ENCODE data around the gene SEC16A. TPM values are rescaled to one million over a fixed set of nuclear protein-coding genes. Genes with fewer than 3 reads are reported as not detected.

Gene SEC16A
- total and polyA plus RNA-seq, 5 donors from 2014 or later: 17.7 to 74.4 (median 21.3) TPM

- no peaks in the 10 kb centered on the region for H3K9me3 ChIP-seq (ENCODE audit: control insufficient read depth in 2 of 2, low read length in 2 of 2)
- DNase-seq (no peak), ATAC-seq (ENCODE audit: low read depth in 2 of 2) (no peak)
- H3K27ac ChIP-seq (ENCODE audit: insufficient read depth, low read length, poor library complexity, severe bottlenecking): no peak overlapping the region
- peaks cover 65% of the 10 kb centered on the region for H3K36me3 ChIP-seq (ENCODE audit: control insufficient read depth, insufficient read depth, low read length)
- Mint-ChIP-seq H3K4me3 (no peak overlapping the region), H3K9me3 (no peaks in the 10 kb centered on the region), H3K27me3 (no peaks in the 10 kb centered on the region), H3K36me3 (no peaks in the 10 kb centered on the region), H3K4me1 (no peaks in the 10 kb centered on the region), H3K27ac (no peak overlapping the region)
- no peak overlapping the region for H3K4me3 ChIP-seq (ENCODE audit: low read depth, low read length)
- no peaks in the 10 kb centered on the region for H3K4me1 ChIP-seq (ENCODE audit: control insufficient read depth, insufficient read depth, low read length, poor library complexity, severe bottlenecking)
- H3K27me3 ChIP-seq (ENCODE audit: control insufficient read depth, insufficient read depth, low read length): no peaks in the 10 kb centered on the region
Measured at GRCh38 chr9:136509549-136509948, 26.7 kb upstream of the SEC16A start.

DNA sequence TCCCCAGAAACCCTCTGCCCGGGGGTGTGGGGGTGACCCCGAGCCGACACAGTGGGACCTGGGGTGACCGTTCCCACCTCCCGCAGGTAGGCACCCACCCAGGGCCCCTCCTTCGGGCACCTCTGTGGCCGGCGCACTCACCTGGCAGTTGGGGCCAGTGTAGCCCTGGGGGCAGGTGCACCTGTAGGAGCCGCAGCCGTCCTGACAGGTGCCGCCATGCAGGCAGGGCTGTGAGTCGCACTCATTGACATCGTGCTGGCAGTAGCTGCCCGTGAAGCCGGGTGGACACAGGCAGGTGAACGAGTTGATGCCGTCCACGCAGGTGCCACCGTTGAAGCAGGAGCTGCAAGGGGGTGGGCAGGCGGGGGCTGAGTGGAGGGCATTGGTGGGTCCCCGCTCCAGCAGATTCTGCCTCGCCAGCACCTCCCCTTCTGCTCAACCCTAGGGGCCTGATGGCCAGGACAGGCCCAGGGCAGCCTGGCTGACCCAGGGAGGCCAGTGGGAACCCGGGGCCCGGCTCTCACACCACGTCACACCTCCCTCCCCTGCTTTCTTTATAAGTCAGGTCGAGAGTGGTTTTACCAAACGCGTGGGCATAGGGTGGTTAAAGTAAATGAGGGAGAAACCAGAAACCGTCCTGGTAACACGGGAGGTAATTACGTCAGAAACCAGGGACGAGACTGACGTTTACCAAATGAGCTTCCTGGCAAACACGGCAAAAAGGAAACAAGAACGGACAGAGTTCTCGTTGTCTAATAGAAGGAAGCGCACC, 26.1 kb upstream of the SEC16A start:
- no peaks in the 10 kb centered on the region for H3K9me3 Mint-ChIP-seq
- H3K27me3 Mint-ChIP-seq: no peaks in the 10 kb centered on the region
- no peaks in the 10 kb centered on the region for H3K9me3 ChIP-seq (ENCODE audit: control insufficient read depth in 2 of 2, low read length in 2 of 2)
- H3K36me3 ChIP-seq (ENCODE audit: control insufficient read depth, insufficient read depth, low read length): peaks cover 68% of the 10 kb centered on the region
- H3K27ac Mint-ChIP-seq: no peak overlapping the region
- no peak overlapping the region for H3K27ac ChIP-seq (ENCODE audit: insufficient read depth, low read length, poor library complexity, severe bottlenecking)
- H3K4me1 Mint-ChIP-seq: no peaks in the 10 kb centered on the region
- no peak overlapping the region for H3K4me3 ChIP-seq (ENCODE audit: low read depth, low read length)
- no peak for DNase-seq
- H3K36me3 Mint-ChIP-seq: no peaks in the 10 kb centered on the region
- no peaks in the 10 kb centered on the region for H3K4me1 ChIP-seq (ENCODE audit: control insufficient read depth, insufficient read depth, low read length, poor library complexity, severe bottlenecking)
- no peak for ATAC-seq (ENCODE audit: low read depth in 2 of 2)
- no peak overlapping the region for H3K4me3 Mint-ChIP-seq
- no peaks in the 10 kb centered on the region for H3K27me3 ChIP-seq (ENCODE audit: control insufficient read depth, insufficient read depth, low read length)

DNA sequence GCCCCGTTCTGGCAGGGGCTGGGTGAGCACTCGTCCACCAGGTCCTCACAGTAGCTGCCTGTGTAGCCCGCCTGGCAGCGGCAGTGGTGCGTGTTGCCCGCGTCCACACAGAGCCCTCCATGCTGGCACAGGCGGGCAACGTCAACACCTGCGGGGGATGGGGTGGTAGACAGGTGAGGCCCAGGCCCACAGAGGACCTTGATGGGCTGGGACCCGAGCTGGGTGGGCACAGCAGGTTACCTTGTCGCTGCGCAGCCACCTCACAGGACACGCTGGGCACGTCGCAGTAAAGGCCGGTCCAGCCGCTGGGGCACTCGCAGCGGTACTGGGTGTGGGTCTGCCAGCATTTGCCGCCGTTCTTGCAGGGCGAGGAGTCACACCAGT, 25.1 kb upstream of the SEC16A start:
- Mint-ChIP-seq H3K9me3 (no peaks in the 10 kb centered on the region), H3K4me1 (no peaks in the 10 kb centered on the region), H3K4me3 (no peak overlapping the region), H3K27me3 (no peaks in the 10 kb centered on the region), H3K36me3 (no peaks in the 10 kb centered on the region), H3K27ac (no peak overlapping the region)
- Histone ChIP-seq H3K27ac (ENCODE audit: insufficient read depth, low read length, poor library complexity, severe bottlenecking) (no peak overlapping the region), H3K36me3 (ENCODE audit: control insufficient read depth, insufficient read depth, low read length) (peaks cover 73% of the 10 kb centered on the region), H3K4me3 (ENCODE audit: low read depth, low read length) (no peak overlapping the region), H3K4me1 (ENCODE audit: control insufficient read depth, insufficient read depth, low read length, poor library complexity, severe bottlenecking) (no peaks in the 10 kb centered on the region), H3K27me3 (ENCODE audit: control insufficient read depth, insufficient read depth, low read length) (no peaks in the 10 kb centered on the region), H3K9me3 (ENCODE audit: control insufficient read depth in 2 of 2, low read length in 2 of 2) (no peaks in the 10 kb centered on the region)
- ATAC-seq (ENCODE audit: low read depth in 2 of 2): peak in 1 of 2 donors; percentile 21
- DNase-seq: no peak

DNA sequence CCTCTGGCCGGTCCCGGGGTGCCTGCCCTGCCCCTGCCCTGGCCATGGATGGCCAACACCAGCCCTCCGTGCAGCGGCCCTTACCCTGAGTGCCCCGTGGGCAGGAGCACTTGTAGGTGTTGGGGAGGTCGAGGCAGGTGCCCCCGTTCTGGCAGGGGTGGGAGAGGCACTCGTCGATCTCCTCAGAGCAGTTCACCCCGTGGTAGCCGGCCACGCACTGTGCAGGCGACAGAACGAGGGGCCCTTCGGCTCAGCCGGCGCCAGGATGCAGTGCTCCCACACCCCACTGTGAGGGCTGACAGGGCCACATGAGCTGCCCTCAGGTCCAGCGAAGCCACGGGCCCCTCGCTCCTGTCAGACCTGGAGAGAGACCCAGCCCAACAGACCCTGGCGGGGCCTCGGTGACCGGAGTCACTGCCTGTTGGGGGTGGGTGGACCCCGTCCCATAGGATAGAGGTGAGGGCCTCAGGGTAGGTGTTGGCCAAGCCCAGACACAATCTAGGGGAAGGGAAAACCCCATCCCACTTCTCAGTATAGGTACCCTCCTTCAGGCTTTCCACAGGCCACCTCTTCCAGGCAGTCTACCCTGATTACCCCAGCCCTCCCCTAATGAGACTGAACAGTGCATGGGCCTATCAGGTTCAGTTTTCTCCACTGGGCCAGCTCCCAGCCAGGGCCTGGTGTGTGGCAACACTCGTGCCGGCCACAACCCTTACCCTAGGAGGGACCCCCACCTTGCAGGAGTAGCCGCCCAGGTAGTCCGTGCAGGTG, 24.6 kb upstream of the SEC16A start:
- Histone ChIP-seq H3K27me3 (ENCODE audit: control insufficient read depth, insufficient read depth, low read length) (no peaks in the 10 kb centered on the region), H3K9me3 (ENCODE audit: control insufficient read depth in 2 of 2, low read length in 2 of 2) (no peaks in the 10 kb centered on the region), H3K36me3 (ENCODE audit: control insufficient read depth, insufficient read depth, low read length) (peaks cover 76% of the 10 kb centered on the region), H3K4me3 (ENCODE audit: low read depth, low read length) (no peak overlapping the region), H3K4me1 (ENCODE audit: control insufficient read depth, insufficient read depth, low read length, poor library complexity, severe bottlenecking) (no peaks in the 10 kb centered on the region), H3K27ac (ENCODE audit: insufficient read depth, low read length, poor library complexity, severe bottlenecking) (no peak overlapping the region)
- Mint-ChIP-seq H3K27me3 (no peaks in the 10 kb centered on the region), H3K36me3 (no peaks in the 10 kb centered on the region), H3K27ac (no peak overlapping the region), H3K4me3 (no peak overlapping the region), H3K4me1 (no peaks in the 10 kb centered on the region), H3K9me3 (no peaks in the 10 kb centered on the region)
- DNase-seq (no peak), ATAC-seq (ENCODE audit: low read depth in 2 of 2) (no peak)

DNA sequence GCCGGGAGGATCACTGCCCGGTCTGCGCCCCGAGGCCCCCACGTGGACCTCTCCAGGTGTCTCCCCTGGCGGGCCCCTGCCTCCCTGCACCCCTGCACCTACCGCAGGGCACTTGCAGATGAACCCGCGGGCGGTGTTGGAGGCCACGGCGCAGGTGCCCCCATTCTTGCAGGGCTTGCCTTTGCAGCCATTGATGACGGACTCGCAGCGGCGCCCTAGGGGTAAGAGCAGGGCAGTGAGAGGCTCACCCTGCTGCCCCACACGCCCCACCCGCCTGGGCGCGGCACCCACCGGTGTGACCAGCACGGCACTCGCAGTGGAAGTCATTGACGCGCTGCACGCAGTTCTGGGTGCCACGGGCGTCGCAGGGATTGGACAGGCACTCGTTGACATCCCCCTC, 23.6 kb upstream of the SEC16A start:
- Histone ChIP-seq H3K9me3 (ENCODE audit: control insufficient read depth in 2 of 2, low read length in 2 of 2) (no peaks in the 10 kb centered on the region), H3K4me1 (ENCODE audit: control insufficient read depth, insufficient read depth, low read length, poor library complexity, severe bottlenecking) (no peaks in the 10 kb centered on the region), H3K27ac (ENCODE audit: insufficient read depth, low read length, poor library complexity, severe bottlenecking) (no peak overlapping the region), H3K27me3 (ENCODE audit: control insufficient read depth, insufficient read depth, low read length) (no peaks in the 10 kb centered on the region), H3K36me3 (ENCODE audit: control insufficient read depth, insufficient read depth, low read length) (peaks cover 75% of the 10 kb centered on the region), H3K4me3 (ENCODE audit: low read depth, low read length) (no peak overlapping the region)
- no peak overlapping the region for H3K4me3 Mint-ChIP-seq
- H3K36me3 Mint-ChIP-seq: peaks cover 1% of the 10 kb centered on the region
- no peaks in the 10 kb centered on the region for H3K9me3 Mint-ChIP-seq
- DNase-seq: no peak
- H3K4me1 Mint-ChIP-seq: no peaks in the 10 kb centered on the region
- ATAC-seq (ENCODE audit: low read depth in 2 of 2): no peak
- H3K27me3 Mint-ChIP-seq: no peaks in the 10 kb centered on the region
- no peak overlapping the region for H3K27ac Mint-ChIP-seq

DNA sequence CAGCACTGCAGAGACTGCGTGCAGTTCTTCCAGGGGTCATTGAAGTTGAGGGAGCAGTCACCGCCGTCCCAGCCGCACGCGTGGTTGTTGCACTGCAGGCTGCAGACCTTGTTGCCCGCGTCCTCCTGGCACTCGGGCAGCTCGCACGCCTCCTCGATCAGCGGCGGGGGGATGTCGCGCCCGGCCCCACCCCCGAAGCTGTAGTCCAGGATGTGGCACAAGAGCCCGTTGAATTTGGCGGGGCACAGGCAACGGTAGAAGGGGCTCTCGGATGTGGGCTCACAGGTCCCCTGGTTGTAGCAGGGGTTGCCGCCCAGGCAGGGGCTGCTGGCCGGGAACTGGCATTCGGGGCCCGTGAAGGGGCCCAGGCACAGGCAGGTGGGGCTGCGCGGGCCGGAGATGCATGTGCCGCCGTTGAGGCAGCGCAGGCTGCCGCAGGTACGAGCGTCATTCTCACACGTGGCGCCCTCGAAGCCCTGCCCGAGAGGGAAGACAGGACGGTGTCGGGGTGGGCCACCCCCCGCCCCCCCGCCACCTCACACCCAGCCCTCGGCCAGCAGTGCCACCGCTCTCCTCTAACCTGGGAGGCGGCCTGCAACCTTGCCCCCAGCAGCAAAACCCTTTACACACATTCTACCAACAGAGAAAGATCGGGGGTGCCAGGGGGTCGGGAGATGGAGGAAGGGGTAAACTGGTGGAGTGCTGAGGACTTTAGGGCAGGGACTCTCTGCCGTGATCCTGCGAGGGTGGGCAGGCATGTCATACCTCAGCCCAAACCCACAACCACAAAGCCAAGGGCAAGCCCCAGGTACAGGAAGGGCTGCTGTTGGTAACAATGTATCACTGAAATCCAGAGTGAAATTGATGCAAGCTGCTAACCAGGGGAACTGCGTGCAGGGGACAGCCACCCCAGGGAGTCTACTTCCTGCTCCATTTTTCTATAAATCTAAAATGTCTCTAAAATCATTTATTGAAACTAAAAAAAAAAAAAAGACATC, 22.9 kb upstream of the SEC16A start:
- Mint-ChIP-seq H3K27me3 (no peaks in the 10 kb centered on the region), H3K4me1 (no peaks in the 10 kb centered on the region), H3K27ac (no peak overlapping the region), H3K36me3 (peaks cover 3% of the 10 kb centered on the region), H3K4me3 (no peak overlapping the region), H3K9me3 (no peaks in the 10 kb centered on the region)
- Histone ChIP-seq H3K27ac (ENCODE audit: insufficient read depth, low read length, poor library complexity, severe bottlenecking) (no peak overlapping the region), H3K4me3 (ENCODE audit: low read depth, low read length) (no peak overlapping the region), H3K4me1 (ENCODE audit: control insufficient read depth, insufficient read depth, low read length, poor library complexity, severe bottlenecking) (no peaks in the 10 kb centered on the region), H3K36me3 (ENCODE audit: control insufficient read depth, insufficient read depth, low read length) (peaks cover 78% of the 10 kb centered on the region), H3K27me3 (ENCODE audit: control insufficient read depth, insufficient read depth, low read length) (no peaks in the 10 kb centered on the region), H3K9me3 (ENCODE audit: control insufficient read depth in 2 of 2, low read length in 2 of 2) (no peaks in the 10 kb centered on the region)
- ATAC-seq (ENCODE audit: low read depth in 2 of 2) (no peak), DNase-seq (no peak)

GRCh38 chr9:136504512-136505348, 21.9 kb upstream of the SEC16A start:
- no peaks in the 10 kb centered on the region for H3K27me3 Mint-ChIP-seq
- Histone ChIP-seq H3K9me3 (ENCODE audit: control insufficient read depth in 2 of 2, low read length in 2 of 2) (no peaks in the 10 kb centered on the region), H3K36me3 (ENCODE audit: control insufficient read depth, insufficient read depth, low read length) (peaks cover 80% of the 10 kb centered on the region), H3K27me3 (ENCODE audit: control insufficient read depth, insufficient read depth, low read length) (no peaks in the 10 kb centered on the region), H3K27ac (ENCODE audit: insufficient read depth, low read length, poor library complexity, severe bottlenecking) (no peak overlapping the region), H3K4me1 (ENCODE audit: control insufficient read depth, insufficient read depth, low read length, poor library complexity, severe bottlenecking) (no peaks in the 10 kb centered on the region), H3K4me3 (ENCODE audit: low read depth, low read length) (no peak overlapping the region)
- H3K4me1 Mint-ChIP-seq: no peaks in the 10 kb centered on the region
- no peak overlapping the region for H3K4me3 Mint-ChIP-seq
- H3K9me3 Mint-ChIP-seq: no peaks in the 10 kb centered on the region
- no peak for ATAC-seq (ENCODE audit: low read depth in 2 of 2)
- peaks cover 3% of the 10 kb centered on the region for H3K36me3 Mint-ChIP-seq
- H3K27ac Mint-ChIP-seq: no peak overlapping the region
- no peak for DNase-seq

Measured in CD4-positive, CD25-positive, alpha-beta regulatory T cell (primary cell).